Glomerular visceral epithelial cell (primary cell): ENCODE measurements around the gene HIPK2.

Experiments used
- DNase-seq: peaks from one replicate; pipeline ENCODE4 v3.0.0-alpha.2; 2016; ENCODE audit errors: extremely low spot score

HIPK2 gene

GRCh38 chr7:139752604-139753003 is 25.2 kb downstream of the HIPK2 start:
- DNase-seq, result no peak

GRCh38 chr7:139752148-139752547 is 25.6 kb downstream of the HIPK2 start:
- no peak for DNase-seq

- DNase-seq, result no peak
Observed at GRCh38 chr7:139750459-139751095, 27.2 kb downstream of the HIPK2 start.

- no peak for DNase-seq
Observed at GRCh38 chr7:139749545-139749944, 28.3 kb downstream of the HIPK2 start.

- no peak for DNase-seq
Observed at GRCh38 chr7:139748941-139749340, 28.9 kb downstream of the HIPK2 start.

- DNase-seq, result no peak
Observed at GRCh38 chr7:139748373-139748765, 29.4 kb downstream of the HIPK2 start.

GRCh38 chr7:139747662-139748372 is 30.0 kb downstream of the HIPK2 start:
- no peak for DNase-seq

GRCh38 chr7:139746652-139747051 is 31.1 kb downstream of the HIPK2 start:
- DNase-seq, result no peak

- no peak for DNase-seq
Observed at GRCh38 chr7:139745678-139746143, 32.1 kb downstream of the HIPK2 start.

GRCh38 chr7:139744768-139745677 is 32.8 kb downstream of the HIPK2 start:
- DNase-seq, result no peak

GRCh38 chr7:139743967-139744767 is 33.6 kb downstream of the HIPK2 start:
- no peak for DNase-seq

GRCh38 chr7:139743267-139743966 is 34.4 kb downstream of the HIPK2 start:
- no peak for DNase-seq

GRCh38 chr7:139741789-139742344 is 35.9 kb downstream of the HIPK2 start:
- no peak for DNase-seq

GRCh38 chr7:139741239-139741638 is 36.6 kb downstream of the HIPK2 start:
- no peak for DNase-seq

- no peak for DNase-seq
Observed at GRCh38 chr7:139739863-139740597, 37.8 kb downstream of the HIPK2 start.

- DNase-seq, result no peak
Observed at GRCh38 chr7:139738772-139739171, 39.0 kb downstream of the HIPK2 start.

- no peak for DNase-seq
Observed at GRCh38 chr7:139738101-139738489, 39.7 kb downstream of the HIPK2 start.

- no peak for DNase-seq
Observed at GRCh38 chr7:139737221-139738100, 40.3 kb downstream of the HIPK2 start.
